Eye (tissue), 1 donor: ENCODE data around the gene SSBP2.

Source experiments
- DNase-seq: peaks from one replicate; pipeline ENCODE4 v3.0.0-alpha.2; 2015

SSBP2 gene

GRCh38 chr5:81766611-81767010, 15.7 kb upstream of the SSBP2 start:
- DNase-seq, result no peak

- no peak for DNase-seq
Observed at GRCh38 chr5:81763294-81763928, 12.5 kb upstream of the SSBP2 start.

GRCh38 chr5:81762853-81763252, 12.0 kb upstream of the SSBP2 start:
- DNase-seq, result no peak

DNA sequence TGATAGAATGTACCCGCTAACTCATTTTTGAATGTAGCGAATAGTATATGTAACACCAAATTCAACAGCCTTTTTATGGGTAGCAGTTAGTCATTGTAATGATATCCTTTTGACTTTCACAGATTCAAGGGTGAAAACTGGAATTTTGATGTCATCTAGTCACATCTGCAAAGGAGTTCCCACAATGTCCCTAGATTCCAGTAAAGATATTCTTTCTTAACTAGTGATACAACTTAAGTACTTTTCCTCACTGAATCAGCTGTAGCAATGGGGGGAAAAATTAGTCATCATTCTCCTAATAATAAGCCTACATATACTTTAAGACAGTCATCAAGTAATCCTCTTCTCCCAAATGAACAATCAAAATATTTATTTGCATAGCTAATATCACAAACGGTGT, 11.5 kb upstream of the SSBP2 start:
- DNase-seq, result no peak

GRCh38 chr5:81761970-81762369, 11.1 kb upstream of the SSBP2 start:
- DNase-seq, result no peak

DNA sequence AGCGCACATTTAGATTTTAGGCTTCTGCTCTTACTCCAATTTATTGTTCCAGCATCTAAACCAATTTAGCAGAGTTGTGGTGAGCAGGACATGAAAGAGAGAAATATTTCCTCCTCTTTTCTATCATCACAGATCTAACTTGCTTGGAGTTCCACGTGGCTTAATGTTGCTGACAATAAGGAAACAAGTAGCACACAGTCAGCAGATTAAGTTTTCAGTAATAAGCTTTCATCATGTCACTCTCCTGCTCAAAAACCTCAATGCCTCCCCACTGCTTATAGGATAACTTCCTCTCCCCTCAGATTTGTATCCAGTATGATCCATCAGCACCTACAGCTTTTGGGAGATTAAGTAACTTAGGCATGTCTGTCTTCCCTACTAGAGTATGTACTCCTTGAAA, 10.4 kb upstream of the SSBP2 start:
- no peak for DNase-seq

GRCh38 chr5:81760521-81760920, 9.6 kb upstream of the SSBP2 start:
- DNase-seq, result no peak

- no peak for DNase-seq
Observed at GRCh38 chr5:81759632-81760005, 8.7 kb upstream of the SSBP2 start.

GRCh38 chr5:81757404-81757803, 6.5 kb upstream of the SSBP2 start:
- DNase-seq, result no peak

DNA sequence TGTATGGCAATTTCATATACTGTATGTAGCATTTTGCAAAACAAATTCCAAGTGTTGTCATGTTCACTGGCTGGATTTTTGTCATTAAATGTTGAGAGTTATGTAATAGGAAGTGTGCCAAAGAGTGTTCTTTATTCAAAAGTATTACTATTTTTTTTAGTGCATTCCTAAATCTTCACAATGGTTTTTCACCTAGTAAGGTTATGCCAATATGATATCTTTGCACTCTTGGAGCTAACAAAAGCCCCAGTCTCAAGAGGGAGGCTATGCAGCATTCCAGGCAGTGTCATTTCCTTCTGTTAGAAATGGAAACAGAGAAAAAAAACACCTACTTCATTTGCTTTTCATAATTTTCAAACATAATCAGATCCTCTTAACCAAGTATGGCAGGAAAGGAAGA, 5.1 kb upstream of the SSBP2 start:
- no peak for DNase-seq

DNA sequence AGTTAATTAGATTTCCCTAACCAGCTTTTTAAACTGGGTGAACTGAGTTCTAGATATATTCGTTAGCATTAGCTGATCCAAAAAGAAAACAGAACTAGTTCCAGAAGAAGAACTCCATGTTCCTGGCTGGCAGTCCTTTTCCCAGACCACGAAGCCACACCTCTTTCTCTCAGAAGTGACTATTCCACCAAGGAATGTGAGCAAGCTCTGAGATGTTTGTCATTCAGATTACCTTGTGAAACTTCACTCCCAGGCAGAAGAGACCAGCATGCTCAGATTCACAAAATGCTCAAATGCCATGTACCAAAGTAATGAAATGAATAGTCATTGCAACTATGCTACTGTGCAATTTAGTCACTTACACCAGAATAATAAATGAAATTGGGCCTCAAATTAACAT, 4.4 kb upstream of the SSBP2 start:
- DNase-seq, result peak; percentile 57

GRCh38 chr5:81754621-81755020, 3.7 kb upstream of the SSBP2 start:
- no peak for DNase-seq

GRCh38 chr5:81753429-81753828, 2.5 kb upstream of the SSBP2 start:
- no peak for DNase-seq

- no peak for DNase-seq
Observed at GRCh38 chr5:81752644-81752963, 1.7 kb upstream of the SSBP2 start.

GRCh38 chr5:81751836-81752643, 1.1 kb upstream of the SSBP2 start:
- DNase-seq, result peak; percentile 87

- DNase-seq, result peak; percentile 41
Observed at GRCh38 chr5:81750308-81751008, 439 bp downstream of the SSBP2 start.

DNA sequence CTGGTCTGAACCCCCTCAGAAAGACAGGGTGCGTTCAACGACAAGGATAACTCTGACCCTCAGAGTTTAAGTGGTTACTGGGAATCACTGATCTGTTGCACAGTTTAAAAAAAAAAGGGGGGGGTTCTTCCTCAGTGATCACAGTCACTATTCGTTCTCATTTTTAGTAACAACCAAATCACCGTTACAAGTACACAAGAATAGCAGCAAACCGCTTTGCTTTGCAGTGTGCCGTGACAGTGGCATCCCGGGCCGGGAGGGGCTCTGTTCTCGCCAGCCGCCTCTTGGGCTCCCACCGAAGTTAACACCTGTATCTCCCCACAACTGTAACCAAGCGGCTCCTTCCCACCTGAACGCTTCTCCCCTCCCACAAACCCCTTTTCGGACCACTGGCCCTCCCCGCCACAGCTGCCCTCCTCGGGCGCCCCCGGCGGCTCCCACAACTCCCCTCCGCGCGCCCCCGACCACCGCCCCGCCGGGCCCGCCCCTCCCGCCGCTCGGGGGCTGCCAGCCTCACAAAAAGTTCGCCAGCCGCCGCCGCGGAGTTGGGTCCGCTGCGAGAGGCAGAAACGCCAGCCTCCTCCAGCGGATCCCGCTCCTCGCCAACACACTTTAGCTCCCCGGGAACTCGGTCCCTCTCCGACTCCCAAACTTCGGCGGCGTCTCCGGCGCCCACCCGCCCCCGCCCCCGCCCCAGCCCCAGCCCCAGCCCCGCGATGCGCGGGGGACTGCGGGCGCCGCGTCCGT, 1.2 kb downstream of the SSBP2 start:
- peak; percentile 70 for DNase-seq

- DNase-seq, result peak; percentile 67
Observed at GRCh38 chr5:81749192-81749560, 1.7 kb downstream of the SSBP2 start.

DNA sequence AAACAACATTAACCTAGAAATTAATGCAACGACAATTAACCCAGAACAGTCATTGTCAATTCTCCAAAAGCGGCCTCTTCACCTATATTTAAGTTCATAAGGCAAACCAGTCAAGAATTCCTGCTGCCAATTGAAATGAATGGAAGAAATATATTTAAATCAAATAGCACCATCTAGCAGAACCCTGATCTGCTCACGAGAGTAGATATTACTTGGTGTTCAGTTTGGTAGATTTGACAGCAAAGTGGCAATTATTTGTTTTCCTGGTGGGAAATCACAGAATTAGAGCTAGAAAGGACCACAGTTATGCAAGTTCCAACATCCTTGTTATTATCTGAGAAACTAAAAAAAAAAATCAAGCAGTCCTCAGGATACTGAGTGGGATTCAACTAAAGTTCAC, 2.3 kb downstream of the SSBP2 start:
- DNase-seq, result no peak

DNA sequence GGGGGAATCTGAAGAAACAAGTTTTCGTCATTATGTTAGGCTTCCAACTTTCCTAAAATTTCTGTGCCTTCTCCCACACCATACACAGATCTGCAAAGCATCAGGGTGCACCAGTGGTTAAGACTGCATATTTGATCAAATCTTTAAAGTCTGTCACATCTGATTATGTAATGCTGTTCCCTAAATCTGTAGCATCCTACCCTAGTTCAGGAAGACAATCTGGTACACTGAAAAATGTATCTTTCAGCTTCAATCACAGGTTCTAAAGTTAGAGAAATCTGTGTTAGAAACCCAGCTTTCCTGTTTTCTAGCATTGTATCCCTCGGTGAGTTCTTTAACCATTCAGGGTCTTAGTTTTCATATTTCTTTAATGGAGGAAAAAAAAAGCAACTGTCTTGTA, 3.9 kb downstream of the SSBP2 start:
- DNase-seq, result no peak

- DNase-seq, result no peak
Observed at GRCh38 chr5:81740758-81741157, 10.1 kb downstream of the SSBP2 start.

- no peak for DNase-seq
Observed at GRCh38 chr5:81739291-81739690, 11.6 kb downstream of the SSBP2 start.

GRCh38 chr5:81729276-81729675, 21.6 kb downstream of the SSBP2 start:
- DNase-seq, result no peak

- DNase-seq, result no peak
Observed at GRCh38 chr5:81728301-81728700, 22.6 kb downstream of the SSBP2 start.
